ENCODE data around the gene PLB1. TPM values are rescaled to one million over a fixed set of nuclear protein-coding genes. Genes with fewer than 3 reads are reported as not detected.
"Not testable (repeated sequence)": the region's sequence is repeated elsewhere in the genome, so short reads cannot be mapped to it uniquely, and the experiment has no call there.

The PLB1 gene
- total RNA-seq, 5 donors from 2014 or later (not counting 1 experiment from before 2014, with no cell fraction given) = 0.07 to 2.5 (median 0.58) TPM

GRCh38 chr2:28663359-28663758 is 167.5 kb downstream of the PLB1 start:
- Histone ChIP-seq H3K4me3 (ENCODE audit: control insufficient read depth in 1 of 2, extremely low read depth in 1 of 2, low read length in 1 of 2) (no peak overlapping the region), H3K27ac (ENCODE audit: low read length) (no peak overlapping the region), H3K9me3 (no peaks in the 10 kb centered on the region), H3K36me3 (ENCODE audit: control insufficient read depth in 2 of 2, extremely low read depth in 1 of 2, insufficient read depth in 1 of 2, low read length in 1 of 2) (no peaks in the 10 kb centered on the region), H3K27me3 (replicated peaks in 1 of 2; ENCODE audit: control insufficient read depth in 2 of 2, extremely low read depth in 1 of 2, insufficient read depth in 2 of 2, low read length in 1 of 2) (peaks cover 0 to 3% of the 10 kb centered on the region in 2 experiments), H3K4me1 (ENCODE audit: control insufficient read depth in 1 of 2, extremely low read depth in 1 of 2, insufficient read depth in 2 of 2, low read length in 2 of 2) (no peaks in the 10 kb centered on the region)
- Mint-ChIP-seq H3K27ac (no peak overlapping the region), H3K9me3 (no peaks in the 10 kb centered on the region), H3K36me3 (no peaks in the 10 kb centered on the region), H3K27me3 (peaks cover 0 to 4% of the 10 kb centered on the region in 2 donors), H3K4me1 (peaks cover 2 to 4% (median 2%) of the 10 kb centered on the region in 3 donors), H3K4me3 (no peak overlapping the region)
- no peak for ATAC-seq (replicated peaks in 1 of 4)
- no peak for DNase-seq
- CTCF ChIA-PET = interaction anchor here in 1 of 2 donors (0.5 kb wide), 1 partner anchor 17 kb away, joined by 10 read pairs; no protein-coding TSS in a partner anchor
- POLR2A ChIA-PET = no interaction called here
- WGBS (ENCODE audit: insufficient coverage) = no CpG with 5 or more reads among the region's 1 CpG

- Histone ChIP-seq H3K4me1 (ENCODE audit: control insufficient read depth in 1 of 2, extremely low read depth in 1 of 2, insufficient read depth in 2 of 2, low read length in 2 of 2) (no peaks in the 10 kb centered on the region), H3K27ac (ENCODE audit: low read length) (no peak overlapping the region), H3K9me3 (no peaks in the 10 kb centered on the region), H3K27me3 (replicated peaks in 1 of 2; ENCODE audit: control insufficient read depth in 2 of 2, extremely low read depth in 1 of 2, insufficient read depth in 2 of 2, low read length in 1 of 2) (peaks cover 0 to 3% of the 10 kb centered on the region in 2 experiments), H3K4me3 (ENCODE audit: control insufficient read depth in 1 of 2, extremely low read depth in 1 of 2, low read length in 1 of 2) (no peak overlapping the region), H3K36me3 (ENCODE audit: control insufficient read depth in 2 of 2, extremely low read depth in 1 of 2, insufficient read depth in 1 of 2, low read length in 1 of 2) (no peaks in the 10 kb centered on the region)
- ATAC-seq (replicated peaks in 1 of 4) (no peak), DNase-seq (no peak)
- WGBS (ENCODE audit: insufficient coverage) = 86% methylated on average over 22 of the region's 22 CpGs
- H3K4me1 Mint-ChIP-seq = no peaks in the 10 kb centered on the region
- POLR2A ChIA-PET = no interaction called here
- CTCF ChIA-PET = no interaction called here
- H3K36me3 Mint-ChIP-seq = no peaks in the 10 kb centered on the region
- no peaks in the 10 kb centered on the region for H3K9me3 Mint-ChIP-seq
- H3K4me3 Mint-ChIP-seq = no peak overlapping the region
- no peak overlapping the region for H3K27ac Mint-ChIP-seq
- peaks cover 0 to 4% of the 10 kb centered on the region in 2 donors for H3K27me3 Mint-ChIP-seq
These were observed 168.4 kb downstream of the PLB1 start for GRCh38 chr2:28664120-28664842.

DNA sequence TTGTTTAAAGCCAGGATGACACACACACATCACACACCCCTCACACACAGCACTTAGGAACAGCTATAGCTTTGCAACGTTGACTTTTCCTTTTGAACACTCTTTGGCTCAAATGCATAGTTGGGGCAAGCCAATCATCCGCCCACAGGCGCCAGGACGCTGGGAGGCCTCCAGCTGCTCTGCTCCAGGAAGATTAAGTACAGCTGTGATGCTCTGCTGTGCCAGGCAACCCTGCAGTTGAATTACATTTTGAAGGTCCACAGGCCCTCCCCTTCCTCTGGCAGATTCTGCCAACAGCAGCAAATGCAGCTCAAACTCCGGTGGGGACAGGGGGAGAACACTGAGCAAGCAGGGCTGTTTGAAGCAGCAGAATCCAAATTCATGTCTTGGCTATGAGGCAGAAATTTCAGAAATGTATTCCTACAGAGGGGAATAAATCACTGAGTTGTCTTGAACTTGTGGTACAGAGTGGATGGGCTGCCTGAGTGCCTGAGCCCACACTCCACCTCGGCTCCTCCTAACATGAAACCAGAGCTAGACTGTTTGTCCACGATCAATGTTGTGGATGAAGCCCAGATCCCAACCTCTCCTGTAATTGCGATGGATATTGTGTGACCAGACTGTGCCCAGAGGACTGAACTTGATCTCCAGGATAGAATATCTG is 169.3 kb downstream of the PLB1 start:
- Mint-ChIP-seq H3K27me3 (peaks cover 0 to 4% of the 10 kb centered on the region in 2 donors), H3K9me3 (no peaks in the 10 kb centered on the region), H3K4me3 (no peak overlapping the region), H3K27ac (no peak overlapping the region), H3K4me1 (no peaks in the 10 kb centered on the region), H3K36me3 (no peaks in the 10 kb centered on the region)
- CTCF ChIA-PET = no interaction called here
- H3K4me3 ChIP-seq (ENCODE audit: control insufficient read depth in 1 of 2, extremely low read depth in 1 of 2, low read length in 1 of 2) = no peak overlapping the region
- DNase-seq = no peak
- H3K4me1 ChIP-seq (ENCODE audit: control insufficient read depth in 1 of 2, extremely low read depth in 1 of 2, insufficient read depth in 2 of 2, low read length in 2 of 2) = no peaks in the 10 kb centered on the region
- POLR2A ChIA-PET = no interaction called here
- peaks cover 0 to 3% of the 10 kb centered on the region in 2 experiments for H3K27me3 ChIP-seq (replicated peaks in 1 of 2; ENCODE audit: control insufficient read depth in 2 of 2, extremely low read depth in 1 of 2, insufficient read depth in 2 of 2, low read length in 1 of 2)
- H3K27ac ChIP-seq (ENCODE audit: low read length) = no peak overlapping the region
- 77% methylated on average over 6 of the region's 8 CpGs for WGBS (ENCODE audit: insufficient coverage)
- no peaks in the 10 kb centered on the region for H3K36me3 ChIP-seq (ENCODE audit: control insufficient read depth in 2 of 2, extremely low read depth in 1 of 2, insufficient read depth in 1 of 2, low read length in 1 of 2)
- no peak for ATAC-seq (replicated peaks in 1 of 4)
- H3K9me3 ChIP-seq = no peaks in the 10 kb centered on the region

- H3K36me3 Mint-ChIP-seq; H3K9me3 Mint-ChIP-seq; H3K9me3 ChIP-seq; H3K4me3 ChIP-seq (ENCODE audit: control insufficient read depth in 1 of 2, extremely low read depth in 1 of 2, low read length in 1 of 2); H3K27ac ChIP-seq (ENCODE audit: low read length); DNase-seq; H3K4me3 Mint-ChIP-seq; H3K27me3 ChIP-seq (replicated peaks in 1 of 2; ENCODE audit: control insufficient read depth in 2 of 2, extremely low read depth in 1 of 2, insufficient read depth in 2 of 2, low read length in 1 of 2); H3K4me1 Mint-ChIP-seq; H3K27me3 Mint-ChIP-seq; H3K36me3 ChIP-seq (ENCODE audit: control insufficient read depth in 2 of 2, extremely low read depth in 1 of 2, insufficient read depth in 1 of 2, low read length in 1 of 2); H3K4me1 ChIP-seq (ENCODE audit: control insufficient read depth in 1 of 2, extremely low read depth in 1 of 2, insufficient read depth in 2 of 2, low read length in 2 of 2); ATAC-seq (replicated peaks in 1 of 4); CTCF ChIA-PET; POLR2A ChIA-PET; H3K27ac Mint-ChIP-seq: not testable (repeated sequence)
- WGBS (ENCODE audit: insufficient coverage) = no CpG with 5 or more reads among the region's 4 CpGs
These were observed 170.0 kb downstream of the PLB1 start for GRCh38 chr2:28665811-28666377.

DNA sequence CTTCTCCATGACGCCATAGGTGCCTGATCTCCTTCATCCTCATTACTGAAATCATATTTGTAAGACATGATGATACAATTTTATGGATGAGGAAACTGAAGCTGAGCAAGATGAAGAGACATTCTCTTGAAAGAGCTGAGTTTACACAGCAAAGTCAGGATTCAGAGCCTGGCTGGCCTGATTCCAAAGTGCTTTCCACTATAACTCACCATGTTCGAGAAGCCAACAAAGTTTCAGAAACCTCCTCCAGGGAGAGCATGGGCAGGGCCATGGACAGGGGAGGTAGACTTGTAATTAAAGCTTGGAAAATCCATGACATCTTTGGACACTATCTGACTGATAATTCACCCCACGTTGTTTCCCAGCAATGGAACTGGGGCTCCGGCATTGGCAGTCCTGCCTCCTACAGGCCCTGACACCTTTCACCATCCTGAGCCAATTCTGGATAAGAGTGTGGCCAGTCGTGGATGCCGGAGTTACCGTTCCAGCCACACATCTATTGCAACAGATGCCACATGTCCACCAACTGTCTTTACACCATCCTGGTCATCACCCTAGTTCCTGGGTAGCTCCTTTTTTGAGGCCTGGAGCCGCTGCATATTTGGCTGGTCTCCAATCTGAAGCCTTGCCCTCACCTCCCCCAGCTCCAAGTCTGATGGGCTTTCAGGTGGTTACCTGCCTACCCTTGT is 170.8 kb downstream of the PLB1 start:
- Mint-ChIP-seq H3K4me3 (no peak overlapping the region), H3K27ac (no peak overlapping the region), H3K27me3 (peaks cover 0 to 4% of the 10 kb centered on the region in 2 donors), H3K4me1 (no peaks in the 10 kb centered on the region), H3K36me3 (no peaks in the 10 kb centered on the region), H3K9me3 (peaks cover 0 to 4% (median 0%) of the 10 kb centered on the region in 3 donors)
- DNase-seq (no peak), ATAC-seq (replicated peaks in 1 of 4) (no peak)
- ChIA-PET CTCF (no interaction called here), POLR2A (no interaction called here)
- Histone ChIP-seq H3K9me3 (no peaks in the 10 kb centered on the region), H3K36me3 (ENCODE audit: control insufficient read depth in 2 of 2, extremely low read depth in 1 of 2, insufficient read depth in 1 of 2, low read length in 1 of 2) (no peaks in the 10 kb centered on the region), H3K27me3 (replicated peaks in 1 of 2; ENCODE audit: control insufficient read depth in 2 of 2, extremely low read depth in 1 of 2, insufficient read depth in 2 of 2, low read length in 1 of 2) (peaks cover 0 to 3% of the 10 kb centered on the region in 2 experiments), H3K27ac (ENCODE audit: low read length) (no peak overlapping the region), H3K4me3 (ENCODE audit: control insufficient read depth in 1 of 2, extremely low read depth in 1 of 2, low read length in 1 of 2) (no peak overlapping the region), H3K4me1 (ENCODE audit: control insufficient read depth in 1 of 2, extremely low read depth in 1 of 2, insufficient read depth in 2 of 2, low read length in 2 of 2) (no peaks in the 10 kb centered on the region)
- 93% methylated on average over 5 of the region's 8 CpGs for WGBS (ENCODE audit: insufficient coverage)

DNA sequence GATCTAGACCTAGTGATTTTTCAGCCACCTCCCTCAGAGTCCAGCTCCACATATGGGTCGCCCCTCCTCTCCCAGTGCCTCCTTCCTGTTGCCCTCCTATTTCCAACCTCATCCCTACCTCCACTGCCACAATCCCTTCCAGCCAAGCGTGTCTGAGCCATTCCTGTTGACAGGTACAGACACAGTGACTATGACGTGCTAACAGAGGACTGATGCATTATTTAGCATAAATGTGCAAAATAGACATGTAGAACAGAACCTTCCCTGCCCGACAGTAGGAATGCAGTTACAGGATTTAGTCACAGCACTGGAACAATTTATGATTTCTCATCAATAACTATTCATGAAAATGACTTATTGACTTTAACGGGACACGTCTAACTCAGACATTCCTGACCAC is 171.4 kb downstream of the PLB1 start:
- H3K4me1 Mint-ChIP-seq = no peaks in the 10 kb centered on the region
- H3K27me3 Mint-ChIP-seq = peaks cover 0 to 4% of the 10 kb centered on the region in 2 donors
- H3K27ac Mint-ChIP-seq = no peak overlapping the region
- no peak for ATAC-seq (replicated peaks in 1 of 4)
- ChIA-PET CTCF (no interaction called here), POLR2A (no interaction called here)
- Histone ChIP-seq H3K4me1 (ENCODE audit: control insufficient read depth in 1 of 2, extremely low read depth in 1 of 2, insufficient read depth in 2 of 2, low read length in 2 of 2) (no peaks in the 10 kb centered on the region), H3K9me3 (no peaks in the 10 kb centered on the region), H3K27me3 (replicated peaks in 1 of 2; ENCODE audit: control insufficient read depth in 2 of 2, extremely low read depth in 1 of 2, insufficient read depth in 2 of 2, low read length in 1 of 2) (peaks cover 0 to 3% of the 10 kb centered on the region in 2 experiments), H3K36me3 (ENCODE audit: control insufficient read depth in 2 of 2, extremely low read depth in 1 of 2, insufficient read depth in 1 of 2, low read length in 1 of 2) (no peaks in the 10 kb centered on the region), H3K27ac (ENCODE audit: low read length) (no peak overlapping the region), H3K4me3 (ENCODE audit: control insufficient read depth in 1 of 2, extremely low read depth in 1 of 2, low read length in 1 of 2) (no peak overlapping the region)
- WGBS (ENCODE audit: insufficient coverage) = 75% methylated on average over 2 of the region's 6 CpGs
- H3K9me3 Mint-ChIP-seq = peaks cover 0 to 7% (median 0%) of the 10 kb centered on the region in 3 donors
- H3K36me3 Mint-ChIP-seq = no peaks in the 10 kb centered on the region
- H3K4me3 Mint-ChIP-seq = no peak overlapping the region
- DNase-seq = no peak

Measured in T-cell (primary cell).